ENCODE data around the gene MT1A.
"Not testable (repeated sequence)": the region's sequence is repeated elsewhere in the genome, so short reads cannot be mapped to it uniquely, and the experiment has no call there.

Gene MT1A

DNA sequence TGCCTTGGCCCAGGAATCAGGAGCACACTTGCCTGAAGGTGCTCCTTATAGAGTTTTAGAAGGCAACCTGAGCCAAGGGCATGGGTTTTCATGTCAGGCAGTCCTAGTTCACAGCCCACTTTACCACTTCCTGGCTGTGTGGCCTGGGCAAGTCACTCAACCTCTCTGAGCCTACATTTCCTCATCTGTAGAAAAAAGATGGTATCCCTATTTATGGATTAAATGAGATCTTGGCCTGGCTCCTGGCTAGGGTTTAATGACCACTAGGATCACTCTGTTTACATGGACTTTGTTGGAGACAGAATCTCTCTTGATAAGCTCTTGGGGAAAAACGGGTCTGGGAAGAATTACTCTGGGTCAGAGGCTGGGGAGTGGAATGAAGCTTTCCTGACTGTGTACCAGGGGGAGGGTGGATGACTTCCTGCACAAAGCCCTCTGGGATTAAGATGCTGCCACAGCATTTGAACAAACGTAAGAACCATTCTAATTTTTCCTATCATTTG lies 27.8 kb upstream of the MT1A start:
- DNase-seq = no peak

DNA sequence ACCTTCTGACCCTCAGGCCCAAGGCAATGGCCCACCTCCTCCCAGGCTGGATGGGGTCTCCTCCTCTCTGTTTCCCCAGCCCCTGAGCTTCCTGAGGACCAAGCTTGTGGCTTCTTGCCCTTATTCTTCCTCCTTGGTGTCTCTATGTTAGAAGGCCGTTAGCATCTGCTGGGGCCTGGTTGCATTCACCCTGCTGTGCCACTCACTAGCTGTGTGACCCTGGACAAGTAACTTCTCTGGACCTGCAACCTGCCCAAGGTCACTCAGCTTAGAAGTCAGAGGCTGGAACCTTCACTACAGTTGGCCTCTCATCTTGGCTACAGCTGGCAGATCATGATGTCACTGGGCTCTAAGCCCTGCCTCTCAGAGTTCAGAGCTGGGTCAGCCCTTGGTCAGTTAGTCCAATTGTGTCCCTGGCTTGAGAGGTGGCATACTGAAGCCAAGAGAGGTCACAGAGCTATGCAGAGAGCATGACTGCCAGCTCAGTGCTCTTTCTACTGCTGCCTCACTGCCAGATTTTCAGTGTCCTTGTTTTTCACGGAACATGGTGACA lies 27.1 kb upstream of the MT1A start:
- no peak for DNase-seq

DNA sequence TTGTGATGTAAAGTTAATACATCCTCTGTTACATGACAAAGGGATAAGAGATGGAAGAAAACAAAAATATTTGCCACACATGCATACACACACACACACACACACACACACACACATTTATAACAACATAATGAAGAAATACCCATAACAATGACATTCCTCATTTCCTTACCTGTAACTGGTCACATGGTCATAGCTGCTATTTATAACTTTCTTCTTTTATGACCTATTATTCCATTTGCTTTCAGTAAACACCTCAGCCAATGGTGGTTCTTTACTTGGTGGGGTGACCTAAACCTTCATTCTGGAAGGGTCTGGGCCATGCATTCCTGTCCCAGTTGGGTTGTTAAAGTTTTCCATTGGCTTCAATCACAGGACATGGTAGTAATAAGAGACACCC lies 24.8 kb upstream of the MT1A start:
- no peak for DNase-seq

DNA sequence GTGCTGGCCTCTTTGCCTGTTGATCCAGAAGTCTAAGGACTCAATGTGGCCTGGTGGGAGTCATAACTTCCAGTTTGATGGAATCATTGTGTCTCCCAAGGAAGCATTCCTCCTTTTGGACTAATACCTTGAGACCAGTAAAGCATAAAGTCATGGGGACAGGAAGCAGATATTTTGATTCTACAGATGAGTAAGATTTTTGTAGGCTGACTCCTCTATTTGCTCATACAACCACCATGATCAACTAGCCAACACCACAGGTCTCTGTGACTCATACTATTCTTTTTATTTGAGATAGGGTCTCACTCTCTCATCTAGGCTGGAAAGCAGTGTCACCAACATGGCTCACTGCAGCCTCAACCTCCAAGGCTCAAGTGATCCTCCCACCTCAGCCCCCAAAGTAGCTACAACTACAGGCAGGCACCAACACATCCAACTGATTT lies 23.9 kb upstream of the MT1A start:
- DNase-seq = peak; percentile 46

DNA sequence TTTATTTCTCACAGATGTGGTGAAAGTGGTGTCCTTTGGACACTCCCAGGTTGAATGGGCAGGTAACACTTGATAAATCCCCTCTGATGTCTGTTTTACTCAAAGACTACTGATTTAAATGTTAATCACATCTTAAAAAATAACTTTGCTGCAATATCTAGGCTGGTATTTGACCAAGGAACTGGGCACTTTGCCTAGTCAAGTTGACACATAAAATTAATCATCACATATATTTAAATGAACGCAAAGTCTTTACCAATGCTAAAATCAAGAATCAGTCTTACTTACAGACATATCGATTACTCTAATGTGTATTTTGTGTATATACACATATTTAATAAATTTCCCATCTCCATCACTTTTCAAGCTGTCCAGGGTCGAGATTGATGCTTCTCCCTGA lies 23.1 kb upstream of the MT1A start:
- DNase-seq = no peak

DNA sequence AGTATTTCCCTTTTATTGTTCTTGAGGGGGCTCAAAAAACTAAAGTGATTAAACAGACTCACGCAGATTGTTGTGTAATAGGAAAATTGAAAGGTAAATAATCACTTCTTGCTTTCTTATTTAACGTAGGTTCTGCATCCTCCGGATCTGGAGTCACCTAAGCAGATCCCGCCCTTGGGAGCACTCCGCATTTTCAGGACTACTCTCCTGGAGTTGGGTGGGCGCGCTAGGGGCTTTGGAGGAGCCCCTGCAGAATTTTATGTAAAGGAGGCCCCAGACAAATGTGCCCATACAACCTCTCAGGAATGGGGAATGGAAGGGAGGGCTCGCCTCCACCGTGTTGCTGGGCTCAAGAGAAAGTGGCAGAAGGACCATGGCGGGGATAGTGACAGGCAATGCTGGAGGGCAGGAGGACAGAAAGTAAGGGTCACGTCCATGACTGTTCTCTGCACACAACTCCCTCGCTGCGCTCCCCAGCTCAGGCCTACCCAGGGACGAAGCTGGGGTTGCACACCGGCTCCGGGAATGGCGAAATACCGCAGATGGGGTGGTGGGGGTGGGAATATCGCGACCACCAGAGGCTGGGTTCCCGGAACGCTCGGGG lies 21.8 kb upstream of the MT1A start:
- DNase-seq = no peak

DNA sequence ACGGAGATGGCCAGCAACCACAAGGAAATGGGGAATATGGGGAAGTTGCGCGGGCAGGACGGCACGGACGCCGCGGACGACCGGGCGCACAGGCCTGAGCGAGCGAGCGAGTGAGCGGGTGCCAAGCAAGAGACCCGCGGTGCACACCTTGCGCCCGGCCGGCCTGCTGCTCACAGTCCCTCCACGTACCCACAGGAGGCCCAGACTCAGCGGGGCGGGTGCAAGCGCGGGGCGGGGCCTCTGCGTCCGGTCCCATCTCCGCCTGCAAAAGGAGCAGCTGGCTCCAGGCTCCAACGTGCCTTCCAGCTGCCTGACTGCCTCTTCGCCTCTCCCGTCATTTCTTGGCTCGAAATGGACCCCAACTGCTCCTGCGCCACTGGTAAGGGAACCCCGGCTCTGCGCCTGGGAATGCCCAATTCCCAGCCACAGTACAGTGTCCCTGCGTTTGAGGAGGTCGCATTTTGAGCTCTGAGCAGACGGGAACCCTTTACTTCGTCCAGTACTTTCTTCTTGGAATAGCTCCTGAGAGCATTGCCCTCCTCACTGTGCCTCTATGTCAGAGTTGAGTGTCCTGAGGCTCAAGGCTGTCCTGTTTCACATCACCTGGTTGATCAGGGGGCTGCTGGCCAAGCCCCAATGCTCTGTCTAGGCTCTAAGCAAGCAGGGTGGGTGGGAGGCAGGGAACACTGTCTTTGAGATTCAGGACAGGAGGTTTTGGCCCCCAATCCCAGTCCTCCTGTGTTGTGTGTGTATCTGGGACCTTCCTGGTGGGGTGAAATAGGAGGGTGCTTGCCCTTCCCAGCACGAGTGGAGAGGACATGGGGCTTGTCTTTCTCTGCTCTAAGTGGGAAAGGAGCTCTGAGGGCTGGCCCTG lies 21.0 kb upstream of the MT1A start:
- DNase-seq = peak; percentile 76

DNA sequence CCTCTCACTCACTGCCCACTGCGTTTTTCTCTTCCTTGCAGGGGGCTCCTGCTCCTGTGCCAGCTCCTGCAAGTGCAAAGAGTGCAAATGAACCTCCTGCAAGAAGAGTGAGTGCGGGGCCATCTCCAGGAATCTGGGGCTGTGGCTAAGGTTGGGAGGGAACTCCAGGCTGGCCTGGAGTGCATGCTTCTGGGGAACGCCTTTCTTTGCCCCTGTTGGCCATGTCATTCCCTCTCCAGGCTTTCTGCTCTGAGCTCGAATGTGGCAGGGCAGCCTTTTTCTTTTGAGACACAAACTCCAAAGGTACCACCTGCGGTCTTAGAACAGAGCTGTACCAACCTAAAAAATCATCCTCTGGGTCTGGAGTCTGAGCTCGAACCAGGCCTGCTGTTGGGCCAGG lies 20.3 kb upstream of the MT1A start:
- no peak for DNase-seq

DNA sequence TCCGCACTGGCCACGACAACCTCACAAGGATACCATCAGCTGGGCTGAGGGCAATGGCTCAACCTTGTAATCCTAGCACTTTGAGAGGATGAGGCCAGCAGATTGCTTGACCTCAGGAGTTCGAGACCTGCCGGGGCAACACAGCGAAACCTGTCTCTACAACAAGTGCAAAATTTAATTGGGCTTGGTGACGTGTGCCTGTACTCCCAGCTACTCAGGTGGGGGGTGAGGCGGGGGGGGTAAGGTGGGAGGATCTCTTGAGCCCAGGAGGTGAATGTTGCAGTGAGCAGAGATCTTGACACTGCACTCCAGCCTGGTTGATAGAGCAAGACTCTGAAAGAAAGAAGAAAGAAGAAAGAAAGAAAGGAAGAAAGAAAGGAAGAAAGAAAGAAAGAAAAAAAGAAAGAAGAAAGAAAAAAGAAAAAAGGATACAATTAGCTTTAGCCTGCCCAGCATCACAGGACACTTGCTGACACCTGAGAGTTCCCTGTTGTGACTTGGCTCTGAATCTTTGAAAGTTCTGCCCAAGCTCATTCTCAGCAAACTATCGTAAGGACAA lies 18.0 kb upstream of the MT1A start:
- no peak for DNase-seq

DNA sequence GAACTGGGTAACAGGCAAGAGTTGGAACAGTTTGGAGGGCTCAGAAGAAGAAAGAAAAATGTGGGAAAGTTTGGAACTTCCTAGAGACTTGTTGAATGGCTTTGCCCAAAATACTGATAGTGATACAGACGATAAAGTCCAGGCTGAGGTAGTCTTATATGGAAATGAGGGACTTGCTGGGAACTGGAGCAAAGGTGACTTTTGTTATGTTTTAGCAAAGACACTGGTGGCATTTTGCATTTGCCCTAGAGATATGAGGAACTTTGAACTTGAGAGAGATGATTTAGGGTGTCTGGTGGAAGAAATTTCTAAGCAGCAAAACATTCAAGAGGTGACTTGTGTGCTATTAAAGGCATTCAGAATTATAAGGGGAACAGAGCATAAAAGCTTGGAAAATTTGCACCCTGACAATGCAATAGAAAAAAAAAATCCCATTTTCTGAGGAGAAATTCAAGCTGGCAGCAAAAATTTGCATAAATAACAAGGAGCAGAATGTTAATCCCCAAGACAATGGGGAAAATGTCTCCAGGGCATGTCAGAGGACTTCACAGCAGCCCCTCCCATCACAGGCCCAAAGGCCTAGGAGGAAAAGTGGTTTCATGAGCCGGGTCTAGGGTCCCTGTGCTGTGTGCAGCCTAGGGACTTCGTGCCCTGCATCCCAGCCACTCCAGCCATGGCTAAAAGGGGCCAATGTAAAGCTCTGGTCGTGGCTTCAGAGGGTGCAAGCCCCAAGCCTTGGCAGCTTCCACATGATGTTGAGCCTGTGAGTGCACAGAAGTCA lies 16.6 kb upstream of the MT1A start:
- DNase-seq = not testable (repeated sequence)

DNA sequence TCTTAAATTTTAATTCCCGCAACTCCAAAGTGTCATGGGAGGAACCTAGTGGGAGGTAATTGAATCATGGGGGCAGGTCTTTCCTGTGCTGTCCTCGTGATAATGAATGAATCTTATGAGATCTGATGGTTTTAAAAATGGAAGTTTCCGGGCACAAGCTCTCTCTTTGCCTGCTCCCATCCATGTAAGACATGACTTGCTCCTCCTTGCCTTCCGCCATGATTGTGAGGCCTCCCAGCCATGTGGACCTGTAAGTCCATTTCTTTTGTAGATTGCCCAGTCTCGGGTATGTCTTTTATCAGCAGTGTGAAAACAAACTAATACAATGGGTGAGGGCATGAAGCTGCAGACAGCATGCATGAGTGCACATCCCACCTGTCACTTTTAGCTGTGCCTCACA lies 15.3 kb upstream of the MT1A start:
- DNase-seq = not testable (repeated sequence)

DNA sequence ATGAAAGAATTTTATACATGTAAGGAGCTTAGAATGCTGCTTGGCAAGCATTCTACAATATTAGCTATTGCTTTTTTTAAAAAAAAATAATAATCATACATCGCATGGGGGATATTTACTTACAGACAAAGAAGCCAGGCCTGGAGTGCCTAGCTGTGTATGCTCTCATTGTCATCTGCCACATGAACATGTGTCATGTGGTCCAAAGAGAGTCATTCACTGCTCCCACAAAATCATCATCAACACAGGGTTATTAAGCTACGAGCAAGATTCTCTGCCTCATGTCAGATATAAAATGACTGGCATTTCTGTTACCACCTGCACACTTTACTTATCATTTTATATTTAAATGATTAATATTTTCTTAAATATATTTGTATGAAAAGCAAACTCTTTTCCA lies 14.8 kb upstream of the MT1A start:
- DNase-seq = no peak

DNA sequence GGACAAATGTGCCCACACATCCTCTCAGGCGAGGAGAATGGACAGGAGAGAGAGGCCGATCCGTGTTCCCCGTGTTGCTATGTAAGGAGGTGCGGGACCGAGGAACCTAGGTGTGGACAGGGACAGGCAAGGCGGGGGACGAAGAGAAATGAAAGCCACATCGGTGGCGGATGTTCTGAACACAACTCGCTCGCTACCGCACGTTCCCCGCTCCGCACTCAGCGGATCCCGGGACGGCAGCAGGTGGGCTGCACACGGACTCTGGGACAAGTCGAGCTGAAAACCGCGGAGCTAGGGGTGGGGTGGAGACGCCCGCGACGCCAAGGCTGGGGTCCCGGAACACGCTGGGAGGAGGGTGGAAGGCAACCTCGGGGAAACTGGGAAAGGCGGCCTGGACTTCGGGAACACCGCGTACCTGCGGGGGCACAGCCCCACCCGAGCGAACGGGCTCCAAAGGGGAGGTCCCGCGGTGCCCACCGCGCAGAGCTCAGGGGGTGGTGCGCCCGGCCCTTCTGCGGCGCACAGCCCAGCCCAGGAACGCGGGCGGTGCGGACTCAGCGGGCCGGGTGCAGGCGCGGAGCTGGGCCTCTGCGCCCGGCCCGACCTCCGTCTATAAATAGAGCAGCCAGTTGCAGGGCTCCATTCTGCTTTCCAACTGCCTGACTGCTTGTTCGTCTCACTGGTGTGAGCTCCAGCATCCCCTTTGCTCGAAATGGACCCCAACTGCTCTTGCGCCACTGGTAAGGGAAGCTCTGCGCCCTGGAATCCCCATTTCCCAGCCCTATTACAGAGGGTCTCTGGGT lies 13.1 kb upstream of the MT1A start, which contains the start of gene MT1E:
TSS of gene MT1E (plus strand) at position 642 of the 803 bp plus-strand sequence. CDS start at position 713, 71 bp downstream.
- DNase-seq = peak; percentile 78

DNA sequence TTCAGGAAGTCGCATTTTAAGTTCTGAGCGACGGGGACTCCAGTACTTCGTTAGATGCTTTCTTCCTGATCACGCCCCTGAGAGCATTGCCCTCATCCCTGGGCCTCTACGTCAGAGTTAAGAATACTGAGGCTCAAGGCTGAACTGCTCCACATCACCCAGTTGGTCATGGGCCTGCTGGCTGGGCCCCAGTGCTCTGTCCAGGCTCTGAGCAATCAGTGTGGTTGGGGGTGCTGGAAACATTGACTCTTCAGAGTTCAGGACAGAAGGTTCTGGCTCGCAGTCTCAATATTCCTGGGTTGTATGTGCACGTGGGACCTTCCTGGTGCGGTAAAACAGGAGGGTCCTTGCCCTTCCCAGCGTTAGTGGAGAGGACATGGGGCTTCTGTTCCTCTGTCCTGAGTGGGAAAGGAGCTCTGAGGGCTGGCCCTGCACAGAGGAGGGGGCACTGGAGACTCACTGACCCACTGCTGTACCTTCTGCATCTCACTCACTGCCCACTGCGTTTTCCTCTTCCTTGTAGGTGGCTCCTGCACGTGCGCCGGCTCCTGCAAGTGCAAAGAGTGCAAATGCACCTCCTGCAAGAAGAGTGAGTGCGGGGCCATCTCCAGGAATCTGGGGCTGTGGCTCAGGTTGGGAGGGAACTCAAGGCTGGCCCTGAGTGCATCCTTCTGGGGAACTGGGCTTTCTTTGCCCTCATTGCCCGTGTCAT lies 12.4 kb upstream of the MT1A start:
- DNase-seq = no peak

DNA sequence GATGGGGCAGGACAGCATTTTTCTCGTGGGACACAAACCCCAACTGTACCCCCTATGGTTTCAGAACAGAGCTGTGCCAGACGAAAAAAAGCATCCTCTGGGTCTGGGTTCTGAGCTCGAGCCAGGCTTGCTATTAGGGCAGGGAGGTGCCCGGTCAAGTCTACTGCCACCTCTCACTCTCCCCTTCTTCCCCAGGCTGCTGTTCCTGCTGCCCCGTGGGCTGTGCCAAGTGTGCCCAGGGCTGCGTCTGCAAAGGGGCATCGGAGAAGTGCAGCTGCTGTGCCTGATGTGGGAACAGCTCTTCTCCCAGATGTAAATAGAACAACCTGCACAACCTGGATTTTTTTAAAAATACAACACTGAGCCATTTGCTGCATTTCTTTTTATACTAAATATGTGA lies 11.8 kb upstream of the MT1A start:
- no peak for DNase-seq

DNA sequence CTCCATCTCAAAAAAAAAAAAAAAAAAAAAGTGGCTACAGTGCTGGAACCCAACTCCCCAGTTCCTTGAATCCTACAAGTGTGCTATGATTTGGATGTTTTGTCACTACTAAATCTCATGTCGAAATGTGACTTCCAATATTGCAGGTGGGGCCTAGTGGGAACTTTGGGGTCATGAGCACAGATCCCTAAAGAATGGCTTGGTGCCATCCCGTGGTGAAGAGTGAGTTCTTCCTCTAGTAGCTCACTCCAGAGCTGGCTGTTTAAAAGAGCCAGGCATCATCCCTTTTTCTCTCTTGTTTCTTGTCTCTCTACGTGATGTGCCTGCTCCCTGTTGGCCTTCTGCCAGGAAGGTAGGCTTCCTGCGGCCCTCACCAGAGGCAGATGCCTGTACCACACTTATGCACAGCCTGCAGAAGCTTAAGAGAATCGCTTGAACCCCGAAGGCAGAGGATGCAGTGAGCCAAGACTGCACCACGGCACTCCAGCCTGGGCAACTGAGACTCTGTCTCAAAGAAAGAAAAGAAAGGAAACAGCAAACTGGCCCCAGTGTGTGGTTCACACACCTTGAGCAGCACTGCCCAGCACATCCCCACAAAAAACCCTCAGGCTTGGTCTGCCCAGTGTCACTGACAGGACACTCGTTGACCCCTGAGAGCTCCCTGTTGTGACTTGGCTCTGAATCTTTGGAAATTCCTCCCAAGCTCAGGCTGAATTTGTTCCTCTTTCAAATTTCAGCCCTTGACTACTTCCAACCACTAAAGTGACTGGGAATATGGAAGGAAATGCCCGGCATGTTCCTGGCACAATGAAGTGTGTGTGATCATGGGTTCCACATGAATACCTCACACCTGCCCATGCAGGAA lies 9.7 kb upstream of the MT1A start:
- DNase-seq = no peak

DNA sequence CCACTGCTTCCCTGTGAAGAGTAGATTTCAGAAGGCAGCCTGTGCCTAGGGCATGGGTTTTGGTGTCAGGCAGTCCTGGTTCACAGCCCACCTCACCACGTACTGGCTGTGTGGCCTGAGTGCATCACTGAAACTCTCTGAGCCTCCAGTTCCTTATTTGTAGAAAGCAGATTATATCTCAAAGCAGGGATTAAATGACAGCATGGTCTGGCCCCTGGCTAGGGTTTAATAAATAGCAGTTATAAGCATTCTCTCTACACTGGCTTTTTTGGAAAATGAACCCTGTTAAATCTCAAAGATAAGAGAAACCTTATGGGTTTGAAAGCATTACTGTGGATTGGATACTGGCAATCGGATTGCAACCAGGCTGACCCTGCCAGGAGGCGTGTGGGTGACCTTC lies 8.9 kb upstream of the MT1A start:
- no peak for DNase-seq

DNA sequence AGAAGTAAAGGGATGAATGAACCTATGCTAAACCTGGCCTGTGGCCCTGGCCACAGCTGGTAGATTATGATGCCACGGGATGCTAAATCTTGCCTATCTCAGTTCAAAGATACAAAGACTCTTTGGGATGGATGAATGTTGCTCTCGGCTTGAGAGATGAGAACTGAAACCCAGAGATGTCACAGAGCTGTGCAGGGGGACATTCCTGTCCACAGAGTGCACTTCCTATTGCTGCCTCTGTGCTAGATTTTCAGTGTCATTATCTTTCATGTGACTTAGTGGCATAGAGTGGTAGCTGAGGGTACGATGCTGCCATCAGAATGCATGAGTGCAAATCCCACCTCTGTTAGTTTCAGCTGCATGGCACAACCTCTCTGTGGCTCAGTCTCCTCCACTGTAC lies 8.3 kb upstream of the MT1A start:
- DNase-seq = no peak

DNA sequence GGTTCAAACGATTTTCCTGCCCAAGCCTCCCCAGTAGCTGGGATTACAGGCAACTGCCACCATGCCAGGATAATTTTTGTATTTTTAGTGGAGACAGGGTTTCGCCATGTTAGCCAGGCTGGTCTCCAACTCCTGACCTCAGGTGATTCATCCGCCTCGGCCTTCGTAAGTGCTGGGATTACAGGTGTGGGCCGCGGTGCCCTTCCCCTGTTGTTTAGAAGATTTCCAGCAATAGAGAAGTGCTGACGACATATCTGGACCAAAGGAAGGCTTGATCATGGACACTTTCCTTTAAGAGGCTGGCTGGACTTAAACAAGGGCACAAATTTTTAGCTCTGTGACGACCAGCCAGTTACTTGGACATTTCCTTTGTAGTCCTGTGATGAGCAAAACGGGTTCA lies 7.3 kb upstream of the MT1A start:
- DNase-seq = no peak

DNA sequence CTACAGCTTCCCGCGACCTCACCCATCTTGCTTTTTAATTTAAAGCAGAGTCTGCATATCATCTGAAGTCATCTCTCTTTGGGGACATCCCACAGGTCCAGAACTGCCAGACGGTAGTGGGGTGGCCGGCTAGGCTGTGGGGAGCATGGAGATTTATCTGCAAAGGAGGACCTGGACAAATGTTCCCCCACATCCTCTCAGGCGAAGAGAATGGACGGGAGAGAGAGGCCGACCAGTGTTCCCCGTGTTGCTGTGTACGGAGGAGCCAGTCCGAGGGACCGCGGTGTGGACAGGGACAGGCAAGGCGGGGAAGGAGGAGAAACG lies 6.7 kb upstream of the MT1A start:
- no peak for DNase-seq

Measured in stimulated activated CD4-positive, alpha-beta T cell treated with anti-CD3 and anti-CD28 coated beads, Interleukin-1b, Interleukin-23, amount 100 ng/mL, for 48 hours (primary cell).